K562 (cell line): ENCODE measurements around the gene LEMD3.

Source experiments
- ATF6 ChIP-seq: sonication (generic); formaldehyde crosslinking; IDR thresholded peaks from 2 replicates; pipeline ENCODE4 v1.4.0; 2020; ENCODE audit warnings: mild to moderate bottlenecking, missing genetic modification reagents
- CEBPB ChIP-seq: fragments of 450-650 bp; IDR thresholded peaks from 2 replicates; pipeline ENCODE4 v1.6.1; 2016; ENCODE audit warnings: missing genetic modification characterization, missing compliant biosample characterization
- CTBP1 ChIP-seq: fragments of 450-650 bp; IDR thresholded peaks from 2 replicates; pipeline ENCODE4 v1.6.1; 2016; ENCODE audit warnings: borderline replicate concordance
- CTCF ChIP-seq, 3 experiments: IDR thresholded peaks in 2 of 3; conservative IDR thresholded peaks in 1 of 3; 2 replicates each; pipeline ENCODE4 v1.5.1; 2011 to 2012; ENCODE audit warnings: low read length in 3 of 3, mild to moderate bottlenecking in 3 of 3, control low read depth in 2 of 3, improper control_type of control experiment in 1 of 3, inconsistent platforms in 1 of 3, low read depth in 1 of 3, mixed read lengths in 1 of 3, moderate library complexity in 1 of 3; ENCODE audit not compliant: insufficient read depth in 2 of 3
- HOXB6 ChIP-seq: fragments of 250-450 bp; sonication (Bioruptor Pico); IDR thresholded peaks from 2 replicates; pipeline ENCODE4 v1.5.1; 2022; ENCODE audit warnings: mild to moderate bottlenecking, borderline replicate concordance
- JUN ChIP-seq, 2 experiments: sonication (generic) in 1 of 2; formaldehyde crosslinking in 1 of 2; IDR thresholded peaks; 2 replicates each; pipeline versions ENCODE4 v1.6.1 to v1.8.0; 2012 to 2022; ENCODE audit warnings: borderline replicate concordance in 2 of 2, mild to moderate bottlenecking in 2 of 2, improper control_type of control experiment in 1 of 2, low read depth in 1 of 2, low read length in 1 of 2, missing genetic modification reagents in 1 of 2
- JUND ChIP-seq, 2 experiments: IDR thresholded peaks; 2 replicates in 1 of 2; 3 replicates in 1 of 2; pipeline ENCODE4 v1.6.1; 2011; ENCODE audit warnings: borderline replicate concordance in 2 of 2, low read depth in 2 of 2, low read length in 2 of 2, improper control_type of control experiment in 1 of 2, missing biosample characterization in 1 of 2, missing genetic modification characterization in 1 of 2, missing genetic modification reagents in 1 of 2
- MYBL2 ChIP-seq, 2 experiments: fragments of 450-650 bp in 1 of 2; sonication (generic) in 1 of 2; formaldehyde crosslinking in 1 of 2; IDR thresholded peaks; 2 replicates each; pipeline versions ENCODE4 v1.6.1 to v1.8.1; 2017 to 2022; ENCODE audit warnings: borderline replicate concordance in 1 of 2, inconsistent platforms in 1 of 2, low read depth in 1 of 2, mild to moderate bottlenecking in 1 of 2, missing genetic modification reagents in 1 of 2, moderate library complexity in 1 of 2
- PHF8 ChIP-seq: fragments of 200-600 bp; sonication (generic); IDR thresholded peaks from 2 replicates; pipeline ENCODE4 v1.6.1; 2012; ENCODE audit warnings: mixed run types, mild to moderate bottlenecking, inconsistent platforms, low read length, moderate library complexity, borderline replicate concordance
- POLR2A ChIP-seq: fragments of 450-650 bp; conservative IDR thresholded peaks from 2 replicates; pipeline ENCODE4 v1.6.1; 2016
- RHOXF2B ChIP-seq: fragments of 250-450 bp; sonication (Bioruptor Pico); conservative IDR thresholded peaks from 2 replicates; pipeline ENCODE4 v1.5.1; 2021
- SNRNP70 ChIP-seq: fragments of 200-400 bp; formaldehyde crosslinking; optimal IDR thresholded peaks from 2 replicates; pipeline ENCODE3; 2017; ENCODE audit warnings: low read depth, low read length
- TSHZ1 ChIP-seq: fragments of 250-450 bp; sonication (Bioruptor Pico); IDR thresholded peaks from 2 replicates; pipeline ENCODE4 v1.4.0; 2020; ENCODE audit warnings: mild to moderate bottlenecking, moderate library complexity
- ZFP1 ChIP-seq: fragments of 450-650 bp; formaldehyde crosslinking; IDR thresholded peaks from 2 replicates; pipeline ENCODE4 v1.4.0; 2020; ENCODE audit warnings: mild to moderate bottlenecking, mixed read lengths

GRCh38 chr12:65293735-65294134 is 124.4 kb downstream of the LEMD3 start:
- TF ChIP-seq MYBL2 (IDR thresholded peaks at IDR 0.05; ENCODE audit: low read depth) (no peak), MYBL2 (CRISPR knock-in tag; IDR thresholded peaks at IDR 0.05; ENCODE audit: borderline replicate concordance) (no peak), ATF6 (no peak), PHF8 (no peak), TSHZ1 (no peak), POLR2A (no peak), HOXB6 (CRISPR knock-in tag) (no peak), CTCF (IDR thresholded peaks at IDR 0.05 in 2 of 3, conservative IDR thresholded peaks at IDR 0.05 in 1 of 3; ENCODE audit: insufficient read depth in 2 of 3, low read depth in 1 of 3, low read length in 3 of 3) (no peak), RHOXF2B (no peak), ZFP1 (CRISPR knock-in tag) (no peak), CEBPB (tag) (no peak), CTBP1 (no peak), JUND (IDR thresholded peaks at IDR 0.05; ENCODE audit: borderline replicate concordance, low read depth, low read length) (no peak), JUND (tag; IDR thresholded peaks at IDR 0.05; ENCODE audit: borderline replicate concordance, low read depth, low read length) (no peak), JUN (IDR thresholded peaks at IDR 0.05; ENCODE audit: borderline replicate concordance, low read depth, low read length) (no peak), JUN (CRISPR knock-in tag; IDR thresholded peaks at IDR 0.05; ENCODE audit: borderline replicate concordance) (no peak), SNRNP70 (no peak)
